Activated CD4-positive, alpha-beta T cell treated with anti-CD3 and anti-CD28 coated beads, Interleukin-2, Interleukin-4, amounts not matched to agents 100 ng/mL and 50 ng/mL, durations not matched to agents 16 hours and 8 hours (primary cell): Measurements from ENCODE around the gene LZTR1.

Experiments
- DNase-seq: peaks from one replicate; pipeline ENCODE4 v3.0.0-alpha.2; 2020; ENCODE audit warnings: low spot score

LZTR1 gene

GRCh38 chr22:21015466-21016006, 33.4 kb downstream of the LZTR1 start:
- no peak for DNase-seq

DNA sequence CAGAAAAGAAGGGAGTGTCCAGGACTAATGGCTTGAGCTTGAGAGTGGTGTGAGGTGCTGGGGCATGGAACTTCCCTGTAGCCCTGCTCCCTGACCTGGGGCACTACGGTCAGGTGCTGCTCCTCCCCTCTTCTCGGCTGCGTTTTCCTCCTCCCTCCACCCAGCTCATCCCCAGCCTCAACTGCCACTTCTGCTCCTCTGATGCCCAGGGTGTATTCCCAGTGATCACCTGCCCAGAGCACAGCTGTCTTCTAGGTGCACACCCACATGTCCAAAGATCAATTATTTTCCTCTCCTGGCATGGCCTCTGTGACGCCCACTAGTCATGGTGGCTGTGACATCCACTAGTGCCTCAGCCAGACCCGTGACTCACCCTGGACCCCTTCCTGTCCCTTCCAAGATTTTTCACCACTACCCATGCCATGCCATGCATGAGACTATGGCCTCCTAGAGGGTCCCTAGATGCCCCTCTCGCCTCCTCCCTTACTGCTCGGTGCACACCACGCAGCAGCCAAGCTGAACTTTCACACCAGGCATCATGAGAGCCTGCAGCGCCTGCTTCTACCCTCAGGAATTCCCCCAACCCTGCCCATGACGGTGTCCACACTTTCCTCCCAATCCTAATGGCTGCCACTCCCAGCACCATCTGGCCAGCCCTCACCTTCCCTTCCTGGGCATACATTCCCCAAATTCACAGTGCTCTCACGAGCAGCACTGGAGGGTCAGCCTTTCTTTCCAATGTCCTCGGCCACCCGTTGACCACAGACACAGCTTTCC, 34.7 kb downstream of the LZTR1 start:
- no peak for DNase-seq

DNA sequence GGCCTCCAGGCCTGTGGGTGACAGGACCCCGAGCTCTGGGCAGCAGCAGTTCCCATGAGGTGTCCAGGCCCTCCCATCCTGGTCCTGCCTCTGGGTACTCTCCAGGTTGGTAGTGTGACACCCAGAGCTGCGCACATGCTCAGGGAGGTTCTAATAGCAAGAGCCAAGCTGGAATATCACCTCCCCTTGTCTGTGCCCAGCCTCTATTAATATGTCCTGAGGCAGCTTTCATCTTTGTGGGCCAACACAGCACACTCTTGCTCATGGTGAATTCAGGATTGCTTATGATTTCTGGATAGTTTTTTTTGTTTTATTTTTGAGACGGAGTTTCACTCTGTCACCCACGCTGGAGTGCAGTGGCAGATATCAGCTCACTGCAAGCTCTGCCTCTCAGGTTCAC, 36.2 kb downstream of the LZTR1 start:
- no peak for DNase-seq

DNA sequence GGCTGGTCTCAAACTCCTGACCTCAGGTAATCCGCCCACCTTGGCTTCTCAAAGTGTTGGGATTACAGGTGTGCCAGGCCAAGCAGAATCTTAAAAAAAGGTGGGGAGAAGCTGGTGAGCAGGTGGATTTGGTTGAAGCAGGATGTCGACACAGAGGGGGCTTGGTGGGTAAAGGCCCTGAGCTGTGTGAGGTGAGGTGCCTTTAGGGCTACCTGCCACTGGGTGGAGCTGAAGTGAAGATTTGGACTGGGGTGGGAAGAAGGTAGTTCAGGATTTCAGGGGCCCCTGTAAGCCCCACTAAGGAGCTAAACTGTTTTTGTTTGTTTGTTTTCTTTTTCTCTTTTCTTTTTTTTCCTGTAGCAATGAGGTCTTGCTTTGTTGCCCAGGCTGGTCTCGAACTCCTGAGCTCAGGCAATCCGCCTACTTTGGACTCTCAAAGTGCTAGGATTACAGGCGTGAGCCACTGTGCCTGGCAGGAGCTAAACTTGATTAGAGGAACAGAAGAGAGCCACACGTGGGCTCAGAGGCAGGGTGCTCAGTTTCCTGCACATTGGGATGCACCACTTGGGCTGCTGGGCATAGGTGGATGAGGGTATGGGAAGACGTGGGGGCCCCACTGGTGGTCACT, 38.8 kb downstream of the LZTR1 start:
- DNase-seq: no peak

DNA sequence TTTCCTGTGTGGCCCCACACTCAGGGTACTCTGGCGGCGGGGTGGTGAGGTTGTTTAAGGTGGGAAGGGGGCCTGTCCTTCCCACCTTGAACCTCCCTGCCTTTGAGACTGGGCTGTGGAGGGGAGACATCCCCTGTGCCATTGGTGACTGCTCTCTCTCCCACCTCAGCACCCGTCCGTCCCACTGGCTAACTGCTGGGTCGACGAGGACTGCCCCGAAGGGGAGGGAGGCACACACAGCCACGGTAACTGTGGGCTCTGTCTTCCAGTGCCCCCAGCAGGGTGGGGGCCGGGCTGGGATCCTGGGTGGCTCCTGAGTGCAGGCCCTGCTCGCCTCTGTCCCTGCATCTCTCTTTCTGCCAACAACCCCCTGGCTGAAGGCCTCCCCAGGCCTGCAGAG, 40.4 kb downstream of the LZTR1 start:
- no peak for DNase-seq

DNA sequence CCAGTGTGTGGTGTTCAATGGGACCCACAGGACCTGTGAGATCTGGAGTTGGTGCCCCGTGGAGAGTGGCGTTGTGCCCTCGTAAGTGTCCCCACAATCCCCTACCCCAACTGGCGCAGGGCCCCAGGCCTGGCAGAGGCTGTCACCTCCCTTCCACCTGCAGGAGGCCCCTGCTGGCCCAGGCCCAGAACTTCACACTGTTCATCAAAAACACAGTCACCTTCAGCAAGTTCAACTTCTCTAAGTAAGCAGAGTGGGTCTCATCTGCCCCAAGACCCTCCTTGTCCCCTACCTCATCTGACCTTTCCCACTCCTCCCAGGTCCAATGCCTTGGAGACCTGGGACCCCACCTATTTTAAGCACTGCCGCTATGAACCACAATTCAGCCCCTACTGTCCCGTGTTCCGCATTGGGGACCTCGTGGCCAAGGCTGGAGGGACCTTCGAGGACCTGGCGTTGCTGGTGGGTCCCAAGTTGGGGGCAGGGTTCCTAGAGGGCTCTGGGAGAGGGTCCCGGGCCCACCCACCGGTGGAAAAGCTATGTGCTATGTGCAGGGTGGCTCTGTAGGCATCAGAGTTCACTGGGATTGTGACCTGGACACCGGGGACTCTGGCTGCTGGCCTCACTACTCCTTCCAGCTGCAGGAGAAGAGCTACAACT, 41.0 kb downstream of the LZTR1 start:
- no peak for DNase-seq

DNA sequence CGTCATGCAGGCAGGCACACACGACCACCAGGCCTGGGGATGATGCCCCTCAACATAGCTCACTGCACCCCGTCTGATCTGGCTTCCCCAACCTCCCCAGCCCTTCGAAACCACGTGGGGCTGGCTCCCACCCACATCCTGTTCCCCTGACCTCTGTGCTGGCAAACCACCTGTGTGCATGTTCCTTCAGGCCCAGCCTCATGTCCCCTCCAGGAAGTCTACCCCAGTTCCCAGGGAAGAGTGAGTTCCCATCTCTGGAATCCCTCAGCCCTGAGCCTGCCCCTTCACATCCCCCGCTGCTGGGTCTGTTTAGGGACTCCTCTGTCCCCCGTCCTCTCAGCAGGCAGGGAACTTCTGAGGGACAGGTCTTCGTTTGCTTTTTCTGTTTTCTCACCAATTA, 43.2 kb downstream of the LZTR1 start:
- DNase-seq: no peak

DNA sequence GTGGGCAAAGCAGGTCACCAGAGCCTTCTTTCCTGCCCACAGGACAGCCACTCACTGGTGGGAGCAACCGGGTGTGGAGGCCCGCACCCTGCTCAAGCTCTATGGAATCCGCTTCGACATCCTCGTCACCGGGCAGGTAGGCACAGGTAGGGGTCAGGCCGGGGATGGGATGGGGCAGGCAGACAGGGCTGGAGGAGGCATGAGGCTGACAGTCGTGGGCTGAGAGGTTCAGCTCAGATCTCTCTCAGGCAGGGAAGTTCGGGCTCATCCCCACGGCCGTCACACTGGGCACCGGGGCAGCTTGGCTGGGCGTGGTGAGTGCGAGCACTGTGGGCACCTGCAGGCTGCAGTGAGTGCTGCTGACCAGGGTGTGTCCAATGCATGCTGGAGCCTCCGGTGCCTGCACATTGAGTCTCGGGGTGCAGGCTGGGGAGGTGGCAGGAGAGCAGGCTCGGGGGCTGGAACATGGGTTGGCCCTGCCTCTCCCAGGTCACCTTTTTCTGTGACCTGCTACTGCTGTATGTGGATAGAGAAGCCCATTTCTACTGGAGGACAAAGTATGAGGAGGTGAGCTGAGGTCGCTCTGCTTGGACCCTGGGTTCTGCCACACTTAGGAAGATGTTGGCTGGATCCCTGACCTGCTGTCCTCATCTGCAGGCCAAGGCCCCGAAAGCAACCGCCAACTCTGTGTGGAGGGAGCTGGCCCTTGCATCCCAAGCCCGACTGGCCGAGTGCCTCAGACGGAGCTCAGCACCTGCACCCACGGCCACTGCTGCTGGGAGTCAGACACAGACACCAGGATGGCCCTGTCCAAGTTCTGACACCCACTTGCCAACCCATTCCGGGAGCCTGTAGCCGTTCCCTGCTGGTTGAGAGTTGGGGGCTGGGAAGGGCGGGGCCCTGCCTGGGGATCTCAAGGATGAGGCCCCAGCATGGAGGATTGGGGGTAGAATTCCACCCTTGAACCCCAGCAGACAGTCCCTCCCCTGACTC, 44.0 kb downstream of the LZTR1 start:
- no peak for DNase-seq

DNA sequence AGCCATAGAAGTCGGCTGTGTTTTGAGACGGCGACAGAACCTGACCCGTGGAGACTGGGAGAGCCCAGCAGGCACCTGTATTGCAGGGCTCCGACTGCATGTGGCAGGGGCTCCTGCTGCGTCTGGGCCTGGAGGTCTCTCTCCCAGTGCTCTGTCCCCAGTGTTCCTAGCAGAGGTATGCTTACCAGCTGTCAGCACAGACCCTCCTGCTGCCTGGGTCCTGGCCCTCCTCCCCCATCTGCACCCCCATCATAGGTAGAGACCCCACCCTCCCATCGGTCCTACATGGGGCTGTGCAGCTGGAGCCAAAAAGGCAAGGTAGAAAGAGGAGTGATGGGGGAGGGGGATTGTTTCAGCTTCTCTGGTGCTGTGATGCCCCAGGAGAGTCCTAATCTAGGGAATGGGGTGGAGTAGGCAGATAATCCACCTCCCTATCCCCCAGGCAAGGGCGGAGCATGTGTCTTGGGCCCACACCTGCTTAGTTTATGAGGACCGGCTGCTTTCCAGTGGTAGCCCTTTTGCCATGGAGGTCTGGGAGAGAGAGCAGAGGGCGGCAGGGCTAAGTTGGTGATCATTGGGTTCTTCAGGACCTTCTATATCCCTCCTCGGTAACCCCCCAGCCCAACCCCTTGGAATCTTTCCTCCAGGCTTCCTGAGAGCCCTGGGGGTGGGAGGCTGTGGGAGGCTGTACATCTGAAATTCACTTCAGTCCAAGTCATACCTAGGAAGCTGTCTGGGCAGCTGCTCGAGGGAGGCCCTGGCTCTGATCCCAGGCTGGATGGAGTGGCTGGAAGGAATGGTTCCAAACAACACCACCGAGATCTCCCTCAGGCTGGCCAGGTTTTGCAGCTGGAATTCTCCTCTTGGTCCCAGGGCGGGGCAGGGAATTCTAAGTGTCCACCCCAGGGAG, 44.9 kb downstream of the LZTR1 start:
- no peak for DNase-seq

GRCh38 chr22:21028277-21029251, 46.5 kb downstream of the LZTR1 start:
- no peak for DNase-seq

GRCh38 chr22:21029486-21030025, 47.5 kb downstream of the LZTR1 start:
- DNase-seq: no peak

GRCh38 chr22:21030032-21030431, 47.9 kb downstream of the LZTR1 start:
- DNase-seq: no peak

- DNase-seq: no peak
These were observed 48.8 kb downstream of the LZTR1 start for GRCh38 chr22:21030621-21031544.

GRCh38 chr22:21031545-21032036, 49.5 kb downstream of the LZTR1 start:
- DNase-seq: no peak

GRCh38 chr22:21032037-21032867, 50.2 kb downstream of the LZTR1 start, which contains the start of gene SLC7A4:
TSS of gene SLC7A4 (minus strand) at chr22:21032561. CDS start at chr22:21031812, 749 bp downstream.
- DNase-seq: no peak

DNA sequence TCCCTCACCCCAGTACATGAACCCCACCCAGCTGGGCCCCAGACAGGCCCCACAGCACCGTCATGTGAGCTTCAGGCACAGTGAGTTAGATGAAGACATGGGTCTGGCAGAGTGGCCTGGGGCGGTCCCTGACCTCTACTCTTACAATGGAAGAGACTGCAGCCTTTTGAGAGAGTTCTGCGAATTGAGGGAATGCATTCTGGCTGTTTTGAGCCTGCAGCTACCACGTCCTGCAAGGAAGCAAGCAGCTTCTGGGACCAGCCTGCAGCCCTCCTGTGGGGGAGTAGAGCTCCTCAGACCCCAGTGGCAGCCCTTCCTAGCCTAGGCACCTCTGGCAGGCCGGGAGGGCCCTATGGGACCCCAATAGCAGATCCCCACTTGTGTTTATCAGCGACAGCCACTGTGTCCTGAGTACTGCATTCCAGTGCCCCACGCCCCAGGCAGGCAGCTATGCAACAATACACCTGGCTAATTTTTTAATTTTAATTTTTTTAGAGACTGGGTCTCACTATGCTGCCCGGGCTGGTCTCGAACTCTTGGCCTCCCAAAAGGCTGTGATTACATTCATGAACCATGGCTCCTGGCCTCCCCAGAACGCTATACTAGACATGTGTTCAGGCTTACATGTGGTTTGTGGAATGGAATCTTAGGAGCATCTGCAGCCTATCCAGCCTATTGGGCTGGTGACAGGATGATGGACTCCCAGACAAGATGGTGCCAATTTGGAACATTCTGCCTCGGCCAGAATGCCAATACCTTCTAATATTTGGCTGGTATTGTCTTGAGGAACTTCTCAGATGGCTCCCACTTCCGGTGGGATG, 51.0 kb downstream of the LZTR1 start:
- no peak for DNase-seq
